Upper lobe of right lung (tissue), 1 donor: ENCODE data around the gene ZBTB9. TPM values are rescaled to one million over a fixed set of nuclear protein-coding genes. Genes with fewer than 3 reads are reported as not detected.

Experiments used
- ATAC-seq: fragments of 200-7000 bp; cut with Tn5 transposase; one replicate; pipeline ENCODE4 v1.9.1; 2020; ENCODE audit warnings: mild to moderate bottlenecking, moderate library complexity
- DNase-seq: peaks from one replicate; pipeline ENCODE4 v3.0.0-alpha.2; 2020
- H3K27ac ChIP-seq: fragments of 200-600 bp; one replicate; pipeline ENCODE4 v1.8.0; 2022
- H3K27me3 ChIP-seq: fragments of 200-600 bp; one replicate; pipeline ENCODE4 v1.8.0; 2022; ENCODE audit warnings: mild to moderate bottlenecking
- H3K36me3 ChIP-seq: fragments of 200-600 bp; one replicate; pipeline ENCODE4 v1.8.0; 2022
- H3K4me1 ChIP-seq: fragments of 200-600 bp; one replicate; pipeline ENCODE4 v1.8.0; 2022
- H3K4me3 ChIP-seq: fragments of 200-600 bp; one replicate; pipeline ENCODE4 v1.8.0; 2022; ENCODE audit warnings: mild to moderate bottlenecking
- H3K9me3 ChIP-seq: fragments of 200-600 bp; one replicate; pipeline ENCODE4 v1.8.0; 2022
- intact Hi-C: fragments of 100-400 bp; cut with DNase I; formaldehyde crosslinking; loops from one replicate; pipeline ENCODE4 v1.11.0; 2022
- total RNA-seq: library from RNA; stranded (reverse); fragmentation: NEBNext Ultra II Directional; extraction: Animal tissue kit (Norgen Biotek cat#: 25700); gene quantifications from one replicate; pipeline ENCODE4 v1.2.1, GENCODE V29; 2021
- TF ChIP-seq, protein P1 (sequence below): fragments of 200-600 bp; IDR thresholded peaks from one replicate; pipeline ENCODE4 v1.8.0; 2022; ENCODE audit warnings: antibody characterized with exemption
- donor health status: DM: no; HTN: yes; CAD: no; lungs with severe emphysema.

The ZBTB9 gene
- total RNA-seq, 1 donor from 2014 or later, result 5.8 TPM

DNA sequence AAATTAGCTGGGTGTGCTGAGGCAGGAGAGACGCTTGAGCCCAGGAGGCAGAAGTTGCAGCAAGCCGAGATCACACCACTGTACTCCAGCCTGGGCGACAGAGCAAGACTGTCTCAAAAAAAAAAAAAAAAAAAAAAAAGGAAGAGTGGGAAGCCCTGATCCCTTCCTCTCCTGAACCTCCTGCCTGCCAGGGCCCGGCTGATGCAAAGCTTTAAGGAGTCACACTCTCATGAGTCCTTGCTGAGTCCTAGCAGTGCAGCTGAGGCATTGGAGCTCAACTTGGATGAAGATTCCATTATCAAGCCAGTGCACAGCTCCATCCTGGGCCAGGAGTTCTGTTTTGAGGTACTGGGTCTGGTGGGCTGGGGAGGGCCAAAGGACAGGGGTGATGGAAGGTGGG, 19.4 kb upstream of the ZBTB9 start:
- intact Hi-C loops, result no loop called here
- Histone ChIP-seq H3K4me3 (no peak overlapping the region), H3K9me3 (no peaks in the 10 kb centered on the region), H3K36me3 (peaks cover 23% of the 10 kb centered on the region), H3K27ac (no peak overlapping the region), H3K27me3 (no peaks in the 10 kb centered on the region), H3K4me1 (peaks cover 20% of the 10 kb centered on the region)
- ATAC-seq, result no peak
- TF ChIP-seq, protein P1, sequence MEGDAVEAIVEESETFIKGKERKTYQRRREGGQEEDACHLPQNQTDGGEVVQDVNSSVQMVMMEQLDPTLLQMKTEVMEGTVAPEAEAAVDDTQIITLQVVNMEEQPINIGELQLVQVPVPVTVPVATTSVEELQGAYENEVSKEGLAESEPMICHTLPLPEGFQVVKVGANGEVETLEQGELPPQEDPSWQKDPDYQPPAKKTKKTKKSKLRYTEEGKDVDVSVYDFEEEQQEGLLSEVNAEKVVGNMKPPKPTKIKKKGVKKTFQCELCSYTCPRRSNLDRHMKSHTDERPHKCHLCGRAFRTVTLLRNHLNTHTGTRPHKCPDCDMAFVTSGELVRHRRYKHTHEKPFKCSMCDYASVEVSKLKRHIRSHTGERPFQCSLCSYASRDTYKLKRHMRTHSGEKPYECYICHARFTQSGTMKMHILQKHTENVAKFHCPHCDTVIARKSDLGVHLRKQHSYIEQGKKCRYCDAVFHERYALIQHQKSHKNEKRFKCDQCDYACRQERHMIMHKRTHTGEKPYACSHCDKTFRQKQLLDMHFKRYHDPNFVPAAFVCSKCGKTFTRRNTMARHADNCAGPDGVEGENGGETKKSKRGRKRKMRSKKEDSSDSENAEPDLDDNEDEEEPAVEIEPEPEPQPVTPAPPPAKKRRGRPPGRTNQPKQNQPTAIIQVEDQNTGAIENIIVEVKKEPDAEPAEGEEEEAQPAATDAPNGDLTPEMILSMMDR, result no peak
- DNase-seq, result no peak

DNA sequence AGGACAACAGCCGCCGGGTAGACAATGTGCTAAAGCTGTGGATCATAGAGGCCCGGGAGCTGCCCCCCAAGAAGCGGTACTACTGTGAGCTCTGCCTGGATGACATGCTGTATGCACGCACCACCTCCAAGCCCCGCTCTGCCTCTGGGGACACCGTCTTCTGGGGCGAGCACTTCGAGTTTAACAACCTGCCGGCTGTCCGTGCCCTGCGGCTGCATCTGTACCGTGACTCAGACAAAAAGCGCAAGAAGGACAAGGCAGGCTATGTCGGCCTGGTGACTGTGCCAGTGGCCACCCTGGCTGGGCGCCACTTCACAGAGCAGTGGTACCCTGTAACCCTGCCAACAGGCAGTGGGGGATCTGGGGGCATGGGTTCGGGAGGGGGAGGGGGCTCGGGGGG, 16.7 kb upstream of the ZBTB9 start:
- DNase-seq, result no peak
- H3K36me3 ChIP-seq, result peaks cover 33% of the 10 kb centered on the region
- H3K4me1 ChIP-seq, result no peaks in the 10 kb centered on the region
- TF ChIP-seq, protein P1, result no peak
- no peaks in the 10 kb centered on the region for H3K9me3 ChIP-seq
- H3K27ac ChIP-seq, result no peak overlapping the region
- intact Hi-C loops, result no loop called here
- H3K4me3 ChIP-seq, result no peak overlapping the region
- H3K27me3 ChIP-seq, result no peaks in the 10 kb centered on the region
- no peak for ATAC-seq

DNA sequence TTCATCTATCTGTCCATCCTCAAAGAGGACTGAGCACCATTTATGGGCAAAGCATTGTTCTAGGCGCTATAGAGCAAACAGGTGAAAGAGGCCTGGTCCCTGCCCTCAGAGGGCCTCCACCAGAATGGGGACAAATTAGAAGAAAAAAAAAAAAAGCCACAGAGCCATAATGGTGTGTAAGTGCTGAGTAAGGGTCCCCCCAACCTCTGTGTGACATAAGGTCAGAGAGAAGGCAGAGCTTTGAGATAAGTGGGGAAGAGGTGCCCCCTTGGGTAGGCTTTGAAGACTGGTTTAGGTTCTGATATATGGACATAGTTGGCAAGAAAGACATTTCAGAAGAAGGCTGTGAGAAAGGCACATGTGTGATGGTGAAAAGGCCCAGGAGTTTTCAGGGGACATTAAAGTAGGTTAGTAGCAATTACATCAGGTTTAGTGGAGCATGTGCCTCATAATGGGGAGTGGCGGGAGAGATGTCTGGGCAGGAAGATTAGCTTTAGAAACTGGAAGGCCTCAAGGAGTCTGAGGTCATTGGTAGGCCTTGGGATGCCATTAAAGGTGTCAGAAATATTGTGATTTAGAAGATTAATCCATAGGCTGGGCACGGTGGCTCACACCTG, 15.3 kb upstream of the ZBTB9 start:
- ATAC-seq (no peak), DNase-seq (no peak)
- Histone ChIP-seq H3K27ac (no peak overlapping the region), H3K36me3 (peaks cover 41% of the 10 kb centered on the region), H3K4me1 (no peaks in the 10 kb centered on the region), H3K4me3 (no peak overlapping the region), H3K9me3 (no peaks in the 10 kb centered on the region), H3K27me3 (no peaks in the 10 kb centered on the region)
- intact Hi-C loops, result no loop called here
- TF ChIP-seq, protein P1, result no peak

DNA sequence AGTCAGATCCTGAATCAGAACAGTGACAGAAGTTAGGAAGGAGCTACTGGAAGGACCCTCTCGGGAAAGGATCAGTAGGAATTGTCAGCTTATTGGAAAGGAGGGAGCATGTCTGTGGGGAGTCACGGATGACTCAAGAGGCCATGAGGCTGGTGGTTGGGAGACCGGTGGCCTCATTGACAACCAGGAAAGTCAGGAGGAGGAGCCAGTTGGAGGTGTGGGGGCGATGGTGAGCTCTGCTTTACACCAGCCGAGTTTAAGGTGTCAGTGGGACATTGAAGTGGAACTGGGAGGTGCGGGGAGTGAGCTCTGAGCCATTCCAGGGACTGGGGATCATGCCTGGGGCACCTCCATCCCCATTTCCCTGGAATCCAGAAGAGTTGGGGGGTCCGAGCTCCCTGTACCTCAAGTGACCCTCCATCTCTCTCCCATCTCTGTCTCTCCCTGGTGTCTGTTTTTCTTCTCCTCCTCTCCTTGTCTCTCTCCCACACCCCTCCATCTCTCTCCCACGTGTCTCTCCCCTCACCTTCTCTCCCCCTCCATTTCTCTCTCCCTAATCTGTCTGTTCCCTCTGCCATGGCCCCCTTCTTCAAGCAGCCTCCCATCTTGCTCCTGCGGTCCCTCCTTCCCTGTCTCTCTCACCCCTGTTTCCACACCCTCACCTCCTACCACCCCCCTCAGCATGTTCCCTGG, 14.3 kb upstream of the ZBTB9 start:
- Histone ChIP-seq H3K27ac (no peak overlapping the region), H3K4me3 (no peak overlapping the region), H3K27me3 (no peaks in the 10 kb centered on the region), H3K9me3 (no peaks in the 10 kb centered on the region), H3K36me3 (peaks cover 41% of the 10 kb centered on the region), H3K4me1 (no peaks in the 10 kb centered on the region)
- ATAC-seq (no peak), DNase-seq (no peak)
- TF ChIP-seq, protein P1, result no peak
- intact Hi-C loops, result no loop called here

DNA sequence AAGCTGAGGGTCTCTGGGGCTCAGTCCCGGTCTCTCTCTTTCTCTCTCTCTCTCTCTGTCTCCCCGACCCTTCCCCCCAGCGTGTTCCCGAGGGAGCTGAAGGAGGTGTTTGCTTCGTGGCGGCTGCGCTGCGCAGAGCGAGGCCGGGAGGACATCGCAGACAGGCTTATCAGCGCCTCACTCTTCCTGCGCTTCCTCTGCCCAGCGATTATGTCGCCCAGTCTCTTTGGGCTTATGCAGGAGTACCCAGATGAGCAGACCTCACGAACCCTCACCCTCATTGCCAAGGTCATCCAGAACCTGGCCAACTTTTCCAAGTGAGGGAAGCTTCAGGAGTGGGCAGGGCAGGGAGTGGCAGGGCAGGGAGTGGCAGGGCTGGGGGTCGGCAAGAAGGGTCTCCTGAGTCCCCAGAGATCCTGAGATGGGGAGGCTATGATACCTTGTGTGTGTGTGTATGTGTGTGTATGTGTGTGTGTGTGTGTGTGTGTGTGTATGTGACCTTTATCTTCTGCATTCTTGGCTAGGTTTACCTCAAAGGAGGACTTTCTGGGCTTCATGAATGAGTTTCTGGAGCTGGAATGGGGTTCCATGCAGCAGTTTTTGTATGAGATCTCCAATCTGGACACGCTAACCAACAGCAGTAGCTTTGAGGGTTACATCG, 13.6 kb upstream of the ZBTB9 start:
- H3K36me3 ChIP-seq, result peaks cover 36% of the 10 kb centered on the region
- DNase-seq, result no peak

More for the DNA sequence above, 13.6 kb upstream of the ZBTB9 start:
- Histone ChIP-seq H3K4me1 (no peaks in the 10 kb centered on the region), H3K4me3 (no peak overlapping the region), H3K27me3 (no peaks in the 10 kb centered on the region), H3K9me3 (no peaks in the 10 kb centered on the region), H3K27ac (no peak overlapping the region)
- intact Hi-C loops, result no loop called here
- TF ChIP-seq, protein P1, result no peak
- no peak for ATAC-seq
